ENCODE data around the gene PROX2. TPM values are rescaled to one million over a fixed set of nuclear protein-coding genes. Genes with fewer than 3 reads are reported as not detected.

The PROX2 gene
- total RNA-seq, 4 donors from 2014 or later = not detected

- TF ChIP-seq POLR2A (IDR thresholded peaks at IDR 0.05) (no peak), CTCF (IDR thresholded peaks at IDR 0.05) (no peak)
Observed at GRCh38 chr14:74835645-74836250, 40.2 kb downstream of the PROX2 start.

GRCh38 chr14:74834692-74835392 lies 41.1 kb downstream of the PROX2 start:
- TF ChIP-seq CTCF (IDR thresholded peaks at IDR 0.05) = no peak
- no peak for TF ChIP-seq POLR2A (IDR thresholded peaks at IDR 0.05)
- Histone ChIP-seq H3K27ac (no peak overlapping the region), H3K27me3 (no peaks in the 10 kb centered on the region), H3K4me1 (no peaks in the 10 kb centered on the region), H3K36me3 (no peaks in the 10 kb centered on the region), H3K4me3 (no peak overlapping the region), H3K9me3 (no peaks in the 10 kb centered on the region)
- no peak for DNase-seq
- intact Hi-C loops (cut with DNase I; ENCODE audit: low total_unique reads) = no loop called here

More at GRCh38 chr14:74835645-74836250, 40.2 kb downstream of the PROX2 start:
- Histone ChIP-seq H3K9me3 (no peaks in the 10 kb centered on the region), H3K36me3 (no peaks in the 10 kb centered on the region), H3K27me3 (no peaks in the 10 kb centered on the region), H3K4me1 (no peaks in the 10 kb centered on the region), H3K4me3 (no peak overlapping the region), H3K27ac (no peak overlapping the region)
- no peak for DNase-seq
- intact Hi-C loops (cut with DNase I; ENCODE audit: low total_unique reads) = no loop called here

GRCh38 chr14:74832849-74833248 lies 43.1 kb downstream of the PROX2 start:
- H3K4me1 ChIP-seq = no peaks in the 10 kb centered on the region
- intact Hi-C loops (cut with DNase I; ENCODE audit: low total_unique reads) = no loop called here
- no peak overlapping the region for H3K4me3 ChIP-seq
- no peak overlapping the region for H3K27ac ChIP-seq
- TF ChIP-seq CTCF (IDR thresholded peaks at IDR 0.05) = no peak
- TF ChIP-seq POLR2A (IDR thresholded peaks at IDR 0.05) = no peak
- no peaks in the 10 kb centered on the region for H3K27me3 ChIP-seq
- no peaks in the 10 kb centered on the region for H3K9me3 ChIP-seq
- H3K36me3 ChIP-seq = no peaks in the 10 kb centered on the region
- DNase-seq = no peak

GRCh38 chr14:74829251-74829650 lies 46.7 kb downstream of the PROX2 start:
- intact Hi-C loops (cut with DNase I; ENCODE audit: low total_unique reads) = no loop called here
- no peak overlapping the region for H3K4me3 ChIP-seq
- no peaks in the 10 kb centered on the region for H3K9me3 ChIP-seq
- no peaks in the 10 kb centered on the region for H3K27me3 ChIP-seq
- no peak for DNase-seq
- TF ChIP-seq CTCF (IDR thresholded peaks at IDR 0.05) (no peak), POLR2A (IDR thresholded peaks at IDR 0.05) (no peak)
- H3K4me1 ChIP-seq = no peaks in the 10 kb centered on the region
- no peaks in the 10 kb centered on the region for H3K36me3 ChIP-seq
- H3K27ac ChIP-seq = no peak overlapping the region

GRCh38 chr14:74826574-74826973 lies 49.4 kb downstream of the PROX2 start:
- H3K36me3 ChIP-seq = no peaks in the 10 kb centered on the region
- H3K9me3 ChIP-seq = no peaks in the 10 kb centered on the region
- TF ChIP-seq CTCF (IDR thresholded peaks at IDR 0.05) = no peak
- no peak for TF ChIP-seq POLR2A (IDR thresholded peaks at IDR 0.05)

More at GRCh38 chr14:74826574-74826973, 49.4 kb downstream of the PROX2 start:
- no peak overlapping the region for H3K4me3 ChIP-seq
- intact Hi-C loops (cut with DNase I; ENCODE audit: low total_unique reads) = no loop called here
- no peaks in the 10 kb centered on the region for H3K27me3 ChIP-seq
- no peak for DNase-seq
- H3K4me1 ChIP-seq = no peaks in the 10 kb centered on the region
- H3K27ac ChIP-seq = no peak overlapping the region
